MM.1S (cell line): ENCODE measurements around the gene PPP1R16B.

Source experiments
- CTCF ChIP-seq: fragments of 300-600 bp; sonication (generic); IDR thresholded peaks from 2 replicates; pipeline ENCODE4 v1.5.1; 2016; ENCODE audit warnings: antibody characterized with exemption, low read length, mixed read lengths
- EZH2 ChIP-seq: fragments of 300-600 bp; sonication (generic); optimal IDR thresholded peaks from 2 replicates; pipeline ENCODE3; 2017; ENCODE audit warnings: low read depth, mild to moderate bottlenecking, antibody characterized with exemption, low read length, mixed read lengths
- EZH2phosphoT487 ChIP-seq: fragments of 300-600 bp; sonication (generic); IDR thresholded peaks from 2 replicates; pipeline ENCODE4 v1.6.1; 2018; ENCODE audit warnings: antibody characterized with exemption, low read length

- TF ChIP-seq EZH2 (no peak), CTCF (no peak), EZH2phosphoT487 (no peak)
Observed at GRCh38 chr20:38931984-38932383, 126.5 kb downstream of the PPP1R16B start.
